ENCODE measurements around the gene SERPINB7. TPM values are rescaled to one million over a fixed set of nuclear protein-coding genes. Genes with fewer than 3 reads are reported as not detected.
"Not testable (repeated sequence)": the region's sequence is repeated elsewhere in the genome, so short reads cannot be mapped to it uniquely, and the experiment has no call there.

SERPINB7 gene
- total RNA-seq, 2 donors from 2014 or later, result 0.71 TPM; not detected in 1

DNA sequence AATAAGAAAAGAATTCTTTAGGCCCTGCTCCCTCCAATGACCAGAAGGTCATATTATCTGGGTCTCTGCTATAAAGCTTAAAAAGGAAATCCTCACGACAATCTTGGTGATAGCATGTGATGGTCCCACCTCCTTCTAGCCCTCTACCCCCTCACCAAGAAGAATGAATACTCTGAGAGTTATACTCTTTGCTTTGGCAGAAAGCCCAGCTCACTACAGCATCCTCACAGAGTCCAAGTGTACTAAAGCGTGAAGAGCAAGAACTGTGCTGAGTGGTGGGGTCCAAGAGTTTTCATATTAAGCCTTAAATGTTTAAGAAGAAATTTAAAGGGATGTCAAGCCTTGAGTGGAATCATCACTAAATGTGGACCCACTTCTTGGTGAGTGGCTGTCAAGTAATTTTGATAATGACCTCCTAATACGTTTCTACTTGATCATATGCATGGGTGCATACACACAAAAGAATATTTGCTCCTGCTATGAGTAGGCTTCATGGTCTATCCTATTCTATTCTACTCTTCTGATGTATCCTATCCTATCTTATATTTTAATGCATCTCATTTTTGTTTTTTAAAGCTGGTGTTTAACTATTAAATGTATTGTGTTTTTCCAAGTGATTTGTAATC lies 16.5 kb upstream of the SERPINB7 start:
- TF ChIP-seq, protein P1, sequence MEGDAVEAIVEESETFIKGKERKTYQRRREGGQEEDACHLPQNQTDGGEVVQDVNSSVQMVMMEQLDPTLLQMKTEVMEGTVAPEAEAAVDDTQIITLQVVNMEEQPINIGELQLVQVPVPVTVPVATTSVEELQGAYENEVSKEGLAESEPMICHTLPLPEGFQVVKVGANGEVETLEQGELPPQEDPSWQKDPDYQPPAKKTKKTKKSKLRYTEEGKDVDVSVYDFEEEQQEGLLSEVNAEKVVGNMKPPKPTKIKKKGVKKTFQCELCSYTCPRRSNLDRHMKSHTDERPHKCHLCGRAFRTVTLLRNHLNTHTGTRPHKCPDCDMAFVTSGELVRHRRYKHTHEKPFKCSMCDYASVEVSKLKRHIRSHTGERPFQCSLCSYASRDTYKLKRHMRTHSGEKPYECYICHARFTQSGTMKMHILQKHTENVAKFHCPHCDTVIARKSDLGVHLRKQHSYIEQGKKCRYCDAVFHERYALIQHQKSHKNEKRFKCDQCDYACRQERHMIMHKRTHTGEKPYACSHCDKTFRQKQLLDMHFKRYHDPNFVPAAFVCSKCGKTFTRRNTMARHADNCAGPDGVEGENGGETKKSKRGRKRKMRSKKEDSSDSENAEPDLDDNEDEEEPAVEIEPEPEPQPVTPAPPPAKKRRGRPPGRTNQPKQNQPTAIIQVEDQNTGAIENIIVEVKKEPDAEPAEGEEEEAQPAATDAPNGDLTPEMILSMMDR (IDR thresholded peaks at IDR 0.05), result no peak
- H3K27me3 ChIP-seq, result no peaks in the 10 kb centered on the region
- H3K9me3 ChIP-seq, result peaks cover 0 to 17% of the 10 kb centered on the region in 2 donors
- H3K4me3 ChIP-seq, result no peak overlapping the region
- no peaks in the 10 kb centered on the region for H3K4me1 ChIP-seq
- H3K36me3 ChIP-seq, result no peaks in the 10 kb centered on the region
- no peak overlapping the region for H3K27ac ChIP-seq
- DNase-seq (ENCODE audit: low spot score), result no peak

DNA sequence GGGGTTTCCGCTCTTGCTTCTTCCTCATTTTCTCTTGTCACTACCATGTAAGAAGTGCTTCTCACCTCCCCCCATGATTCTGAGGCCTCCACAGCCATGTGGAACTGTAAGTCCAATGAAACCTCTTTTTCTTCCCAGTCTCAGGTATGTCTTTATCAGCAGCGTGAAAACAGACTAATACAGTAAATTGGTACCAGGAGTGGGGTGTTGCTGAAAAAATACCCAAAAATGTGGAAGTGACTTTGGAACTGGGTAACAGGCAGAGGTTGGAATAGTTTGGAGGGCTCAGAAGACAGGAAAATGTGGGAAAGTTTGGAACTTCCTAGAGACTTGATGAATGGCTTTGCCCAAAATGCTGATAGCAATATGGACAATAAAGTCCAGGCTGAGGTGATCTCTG lies 15.4 kb upstream of the SERPINB7 start:
- H3K4me1 ChIP-seq; DNase-seq (ENCODE audit: low spot score); H3K27me3 ChIP-seq; H3K4me3 ChIP-seq; H3K27ac ChIP-seq; H3K36me3 ChIP-seq: not testable (repeated sequence)
- peaks cover 0 to 17% of the 10 kb centered on the region in 2 donors for H3K9me3 ChIP-seq

DNA sequence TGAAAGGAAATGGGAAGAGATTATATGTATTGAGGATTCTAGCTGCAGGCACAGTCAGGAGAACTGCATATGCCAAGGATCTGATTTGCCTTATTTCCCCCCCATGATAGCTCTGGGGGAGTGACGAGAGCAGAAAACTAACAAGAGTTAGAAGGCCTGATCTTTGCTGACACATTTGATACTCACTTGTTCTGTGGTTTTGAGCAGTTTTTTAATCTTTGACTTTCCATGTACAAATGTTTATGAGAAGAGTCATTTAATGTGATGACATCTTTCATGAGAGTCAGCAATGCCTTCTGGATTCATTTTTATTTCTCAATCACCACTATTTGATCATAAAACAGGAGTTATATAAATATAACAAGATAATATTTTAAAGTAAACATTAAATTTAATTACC lies 12.7 kb upstream of the SERPINB7 start:
- Histone ChIP-seq H3K4me1 (no peaks in the 10 kb centered on the region), H3K9me3 (peaks cover 0 to 17% of the 10 kb centered on the region in 2 donors), H3K27me3 (no peaks in the 10 kb centered on the region), H3K4me3 (no peak overlapping the region), H3K27ac (no peak overlapping the region), H3K36me3 (no peaks in the 10 kb centered on the region)
- TF ChIP-seq, protein P1 (IDR thresholded peaks at IDR 0.05), result no peak
- no peak for DNase-seq (ENCODE audit: low spot score)

DNA sequence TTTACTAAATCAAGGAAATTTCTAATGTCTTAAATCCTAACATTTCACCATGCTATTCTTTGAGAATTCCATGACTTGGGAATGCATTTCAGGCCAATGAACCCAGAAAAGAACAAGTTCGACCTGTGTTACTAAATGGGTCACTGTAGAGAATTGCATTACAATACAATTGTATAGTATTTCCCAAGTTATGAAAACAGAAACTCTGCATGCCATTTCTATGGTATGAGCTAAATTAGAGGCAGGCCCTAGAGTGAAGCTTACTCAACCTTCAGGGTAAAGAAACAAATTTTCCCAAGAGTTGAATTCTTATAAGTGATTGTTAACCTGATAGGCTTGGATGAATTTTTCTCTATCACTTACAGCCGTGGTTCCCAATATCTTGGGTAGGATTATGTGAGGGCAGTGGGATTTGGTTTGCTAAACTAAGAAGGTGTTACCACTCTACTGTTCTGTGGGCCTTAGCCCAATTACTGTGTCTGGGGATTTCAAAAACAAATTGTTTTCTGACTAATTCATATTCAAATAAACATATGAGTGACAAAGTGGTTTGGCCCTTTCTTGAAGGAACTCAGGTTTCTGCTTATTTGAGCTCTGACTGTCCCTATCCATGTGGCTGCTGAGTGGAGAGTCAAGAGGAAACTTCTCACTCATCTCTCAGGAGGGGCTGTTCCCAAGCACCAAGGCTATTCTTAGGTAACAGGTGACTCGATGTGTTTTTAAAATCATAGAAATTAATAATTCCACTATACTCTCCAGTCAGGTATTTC lies 11.2 kb upstream of the SERPINB7 start:
- Histone ChIP-seq H3K27me3 (no peaks in the 10 kb centered on the region), H3K36me3 (no peaks in the 10 kb centered on the region), H3K4me3 (no peak overlapping the region), H3K9me3 (peaks cover 0 to 16% of the 10 kb centered on the region in 2 donors), H3K4me1 (no peaks in the 10 kb centered on the region), H3K27ac (no peak overlapping the region)
- TF ChIP-seq, protein P1 (IDR thresholded peaks at IDR 0.05), result no peak
- no peak for DNase-seq (ENCODE audit: low spot score)

DNA sequence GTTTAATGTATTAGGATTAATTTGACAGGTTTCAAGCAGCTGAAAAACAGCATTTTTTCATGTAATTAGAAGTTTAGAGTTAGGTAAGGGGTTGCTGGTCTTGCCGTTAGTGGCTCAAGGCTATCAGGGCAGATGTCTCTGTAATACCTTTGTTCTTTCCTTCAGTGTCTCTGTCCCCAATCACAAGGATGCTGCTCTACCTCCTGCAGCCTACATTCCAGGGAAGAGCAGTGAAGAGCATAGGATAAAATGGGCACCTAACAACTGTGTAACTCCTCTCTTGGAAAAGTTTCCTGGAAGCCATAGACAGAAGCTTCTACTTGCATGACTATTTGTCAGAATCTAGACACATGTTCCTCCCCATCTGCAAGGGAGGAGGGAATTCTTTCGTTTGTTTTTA lies 9.4 kb upstream of the SERPINB7 start:
- H3K27ac ChIP-seq, result no peak overlapping the region
- no peaks in the 10 kb centered on the region for H3K9me3 ChIP-seq
- no peak for DNase-seq (ENCODE audit: low spot score)
- no peaks in the 10 kb centered on the region for H3K4me1 ChIP-seq
- no peaks in the 10 kb centered on the region for H3K27me3 ChIP-seq
- H3K4me3 ChIP-seq, result no peak overlapping the region
- TF ChIP-seq, protein P1 (IDR thresholded peaks at IDR 0.05), result no peak
- H3K36me3 ChIP-seq, result no peaks in the 10 kb centered on the region

DNA sequence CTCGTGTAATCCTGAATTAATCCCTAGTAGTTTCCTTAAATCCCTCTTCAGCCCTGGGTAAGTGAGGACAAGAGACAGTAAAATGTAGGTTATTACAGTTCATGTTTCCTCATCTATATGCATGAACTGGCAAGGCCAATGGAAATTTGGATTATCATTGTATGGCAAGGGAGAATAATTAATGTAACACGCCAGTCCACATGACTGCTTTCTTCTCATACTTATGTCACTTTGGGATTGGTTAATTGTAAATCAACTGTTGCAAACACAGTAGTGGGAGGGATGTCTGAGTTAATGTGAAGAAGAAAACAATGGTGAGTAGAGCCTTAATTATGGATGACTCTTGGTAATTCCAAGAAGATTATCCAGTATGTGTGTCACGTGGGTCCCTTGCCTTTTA lies 1.7 kb upstream of the SERPINB7 start:
- Histone ChIP-seq H3K4me1 (no peaks in the 10 kb centered on the region), H3K36me3 (no peaks in the 10 kb centered on the region), H3K27ac (no peak overlapping the region), H3K9me3 (no peaks in the 10 kb centered on the region), H3K4me3 (no peak overlapping the region), H3K27me3 (no peaks in the 10 kb centered on the region)
- no peak for DNase-seq (ENCODE audit: low spot score)
- TF ChIP-seq, protein P1 (IDR thresholded peaks at IDR 0.05), result no peak
